ENCODE data around the gene LIM2. TPM values are rescaled to one million over a fixed set of nuclear protein-coding genes. Genes with fewer than 3 reads are reported as not detected.

LIM2 gene, protein sequence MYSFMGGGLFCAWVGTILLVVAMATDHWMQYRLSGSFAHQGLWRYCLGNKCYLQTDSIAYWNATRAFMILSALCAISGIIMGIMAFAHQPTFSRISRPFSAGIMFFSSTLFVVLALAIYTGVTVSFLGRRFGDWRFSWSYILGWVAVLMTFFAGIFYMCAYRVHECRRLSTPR
- total RNA-seq (not detected in 2 replicates), polyA plus RNA-seq (not detected in 2 replicates)

DNA sequence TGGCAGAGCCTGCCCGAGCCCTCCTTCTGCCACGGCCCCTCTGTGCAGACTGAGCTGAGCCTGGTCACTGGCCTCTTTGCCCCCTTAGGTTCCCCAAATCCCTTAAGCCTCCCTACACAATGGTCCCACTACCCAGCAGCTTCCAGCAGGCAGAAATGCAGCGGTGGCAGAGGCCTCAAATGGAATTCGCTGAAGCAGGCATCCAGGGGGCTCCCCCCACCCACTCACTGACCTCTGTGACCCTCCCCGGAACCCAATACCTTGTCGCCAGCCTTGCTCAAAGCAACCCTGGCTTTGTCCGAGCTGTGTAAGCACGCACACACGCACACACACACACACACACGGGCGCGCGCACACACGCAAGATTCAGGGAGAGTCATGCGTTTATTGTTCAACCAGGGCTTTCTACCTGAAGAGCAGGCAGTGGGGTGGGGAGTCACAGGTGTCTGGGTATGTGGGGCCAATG lies at the start of gene LIM2:
Gene LIM2 (minus strand): TSS at position 51 of the 466 bp plus-strand sequence. CDS start 531 bp downstream, outside the sequence.
- Histone ChIP-seq H3K27ac (no peak within 1 kb of the TSS), H3K4me1 (ENCODE audit: low read depth) (no peaks in the 10 kb centered on the region), H3K4me3 (no peak within 1 kb of the TSS), H3K36me3 (no peaks in the 10 kb centered on the region), H3K9me3 (ENCODE audit: low read depth) (no peaks in the 10 kb centered on the region), H3K27me3 (no peaks in the 10 kb centered on the region)
- TF ChIP-seq, protein P1, sequence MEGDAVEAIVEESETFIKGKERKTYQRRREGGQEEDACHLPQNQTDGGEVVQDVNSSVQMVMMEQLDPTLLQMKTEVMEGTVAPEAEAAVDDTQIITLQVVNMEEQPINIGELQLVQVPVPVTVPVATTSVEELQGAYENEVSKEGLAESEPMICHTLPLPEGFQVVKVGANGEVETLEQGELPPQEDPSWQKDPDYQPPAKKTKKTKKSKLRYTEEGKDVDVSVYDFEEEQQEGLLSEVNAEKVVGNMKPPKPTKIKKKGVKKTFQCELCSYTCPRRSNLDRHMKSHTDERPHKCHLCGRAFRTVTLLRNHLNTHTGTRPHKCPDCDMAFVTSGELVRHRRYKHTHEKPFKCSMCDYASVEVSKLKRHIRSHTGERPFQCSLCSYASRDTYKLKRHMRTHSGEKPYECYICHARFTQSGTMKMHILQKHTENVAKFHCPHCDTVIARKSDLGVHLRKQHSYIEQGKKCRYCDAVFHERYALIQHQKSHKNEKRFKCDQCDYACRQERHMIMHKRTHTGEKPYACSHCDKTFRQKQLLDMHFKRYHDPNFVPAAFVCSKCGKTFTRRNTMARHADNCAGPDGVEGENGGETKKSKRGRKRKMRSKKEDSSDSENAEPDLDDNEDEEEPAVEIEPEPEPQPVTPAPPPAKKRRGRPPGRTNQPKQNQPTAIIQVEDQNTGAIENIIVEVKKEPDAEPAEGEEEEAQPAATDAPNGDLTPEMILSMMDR (IDR thresholded peaks at IDR 0.05; ENCODE audit: low read depth, low read length), result no peak
- DNase-seq (ENCODE audit: low read depth in 1 of 2, low spot score in 1 of 2), result no peak

DNA sequence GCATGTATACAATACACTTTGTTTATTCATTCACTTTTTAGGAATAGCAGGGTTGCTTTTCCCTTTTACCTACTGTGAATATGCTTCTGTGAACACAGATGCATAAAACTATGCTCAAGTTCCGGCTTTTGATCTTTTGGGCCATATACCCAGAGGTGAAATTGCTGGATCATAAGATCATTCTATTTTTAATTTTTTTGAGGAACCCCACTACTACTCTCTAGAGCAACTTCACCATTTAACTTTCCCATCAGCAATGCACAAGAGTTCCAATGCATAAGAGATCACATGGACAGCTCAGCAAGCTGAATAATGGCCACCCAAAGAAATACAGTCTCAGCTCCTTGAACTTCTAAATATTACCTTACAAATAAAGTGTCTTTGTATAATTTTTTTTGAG lies 46.7 kb upstream of the LIM2 start:
- Histone ChIP-seq H3K36me3 (no peaks in the 10 kb centered on the region), H3K9me3 (ENCODE audit: low read depth) (no peaks in the 10 kb centered on the region), H3K4me1 (ENCODE audit: low read depth) (no peaks in the 10 kb centered on the region), H3K4me3 (no peak overlapping the region), H3K27me3 (no peaks in the 10 kb centered on the region), H3K27ac (no peak overlapping the region)
- no peak for DNase-seq (ENCODE audit: low read depth in 1 of 2, low spot score in 1 of 2)
- TF ChIP-seq, protein P1 (IDR thresholded peaks at IDR 0.05; ENCODE audit: low read depth, low read length), result no peak

- Histone ChIP-seq H3K9me3 (ENCODE audit: low read depth) (no peaks in the 10 kb centered on the region), H3K27ac (no peak overlapping the region), H3K4me1 (ENCODE audit: low read depth) (no peaks in the 10 kb centered on the region), H3K36me3 (no peaks in the 10 kb centered on the region), H3K4me3 (no peak overlapping the region), H3K27me3 (no peaks in the 10 kb centered on the region)
- TF ChIP-seq, protein P1 (IDR thresholded peaks at IDR 0.05; ENCODE audit: low read depth, low read length), result no peak
- DNase-seq (ENCODE audit: low read depth in 1 of 2, low spot score in 1 of 2), result no peak
These were observed 45.3 kb upstream of the LIM2 start for GRCh38 chr19:51433043-51433442.

DNA sequence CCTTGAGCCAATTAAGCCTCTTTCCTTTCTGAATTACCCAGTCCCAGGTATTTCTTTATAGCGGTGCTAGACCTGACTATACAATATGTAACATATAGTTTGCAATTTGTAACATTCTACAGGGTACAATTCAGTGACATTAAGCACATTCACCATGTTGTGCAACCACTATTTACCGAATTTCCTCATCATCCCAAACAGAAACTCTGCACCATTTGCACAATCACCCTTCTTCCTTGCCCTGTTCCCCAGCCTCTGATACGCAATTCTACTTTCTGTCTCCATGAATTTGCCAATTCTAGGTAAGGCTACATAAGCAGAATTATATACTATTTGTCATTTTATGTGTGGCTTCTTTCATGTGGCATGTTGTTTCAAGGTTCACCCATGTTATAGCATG lies 43.4 kb upstream of the LIM2 start:
- Histone ChIP-seq H3K27ac (no peak overlapping the region), H3K4me3 (no peak overlapping the region), H3K27me3 (no peaks in the 10 kb centered on the region), H3K36me3 (no peaks in the 10 kb centered on the region), H3K4me1 (ENCODE audit: low read depth) (no peaks in the 10 kb centered on the region), H3K9me3 (ENCODE audit: low read depth) (no peaks in the 10 kb centered on the region)
- TF ChIP-seq, protein P1 (IDR thresholded peaks at IDR 0.05; ENCODE audit: low read depth, low read length), result no peak
- DNase-seq (ENCODE audit: low read depth in 1 of 2, low spot score in 1 of 2), result no peak

- Histone ChIP-seq H3K27ac (no peak overlapping the region), H3K4me1 (ENCODE audit: low read depth) (no peaks in the 10 kb centered on the region), H3K27me3 (no peaks in the 10 kb centered on the region), H3K4me3 (no peak overlapping the region), H3K9me3 (ENCODE audit: low read depth) (no peaks in the 10 kb centered on the region), H3K36me3 (no peaks in the 10 kb centered on the region)
- TF ChIP-seq, protein P1 (IDR thresholded peaks at IDR 0.05; ENCODE audit: low read depth, low read length), result no peak
- no peak for DNase-seq (ENCODE audit: low read depth in 1 of 2, low spot score in 1 of 2)
These were observed 42.4 kb upstream of the LIM2 start for GRCh38 chr19:51430221-51430620.

All from cardiac muscle cell (in vitro differentiated cells and primary cell).